IPS DF 4.7 (cell line): ENCODE results near the gene FLAD1.

Experiments
- DNase-seq: peaks from one replicate; pipeline ENCODE4 v3.0.0-alpha.2; 2013; ENCODE audit warnings: low spot score; ENCODE audit errors: extremely low read depth

The FLAD1 gene

DNA sequence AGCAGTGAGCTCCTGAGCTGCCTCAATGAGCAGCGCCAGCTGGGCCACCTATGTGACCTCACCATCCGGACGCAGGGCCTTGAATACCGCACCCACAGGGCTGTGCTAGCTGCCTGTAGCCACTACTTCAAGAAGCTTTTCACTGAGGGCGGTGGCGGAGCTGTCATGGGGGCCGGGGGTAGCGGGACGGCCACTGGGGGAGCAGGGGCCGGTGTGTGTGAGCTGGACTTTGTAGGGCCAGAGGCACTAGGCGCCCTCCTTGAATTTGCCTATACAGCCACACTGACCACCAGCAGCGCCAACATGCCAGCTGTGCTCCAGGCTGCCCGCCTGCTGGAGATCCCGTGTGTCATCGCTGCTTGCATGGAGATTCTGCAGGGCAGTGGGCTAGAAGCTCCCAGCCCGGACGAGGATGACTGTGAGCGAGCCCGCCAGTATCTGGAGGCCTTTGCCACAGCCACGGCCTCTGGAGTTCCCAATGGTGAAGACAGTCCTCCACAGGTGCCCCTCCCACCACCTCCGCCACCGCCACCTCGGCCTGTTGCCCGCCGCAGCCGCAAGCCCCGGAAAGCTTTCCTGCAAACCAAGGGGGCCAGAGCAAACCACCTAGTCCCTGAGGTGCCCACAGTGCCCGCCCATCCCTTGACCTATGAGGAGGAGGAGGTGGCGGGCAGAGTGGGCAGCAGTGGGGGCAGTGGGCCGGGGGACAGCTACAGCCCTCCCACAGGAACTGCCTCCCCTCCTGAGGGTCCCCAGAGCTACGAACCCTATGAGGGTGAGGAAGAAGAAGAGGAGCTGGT lies 31.8 kb downstream of the FLAD1 start:
- no peak for DNase-seq

DNA sequence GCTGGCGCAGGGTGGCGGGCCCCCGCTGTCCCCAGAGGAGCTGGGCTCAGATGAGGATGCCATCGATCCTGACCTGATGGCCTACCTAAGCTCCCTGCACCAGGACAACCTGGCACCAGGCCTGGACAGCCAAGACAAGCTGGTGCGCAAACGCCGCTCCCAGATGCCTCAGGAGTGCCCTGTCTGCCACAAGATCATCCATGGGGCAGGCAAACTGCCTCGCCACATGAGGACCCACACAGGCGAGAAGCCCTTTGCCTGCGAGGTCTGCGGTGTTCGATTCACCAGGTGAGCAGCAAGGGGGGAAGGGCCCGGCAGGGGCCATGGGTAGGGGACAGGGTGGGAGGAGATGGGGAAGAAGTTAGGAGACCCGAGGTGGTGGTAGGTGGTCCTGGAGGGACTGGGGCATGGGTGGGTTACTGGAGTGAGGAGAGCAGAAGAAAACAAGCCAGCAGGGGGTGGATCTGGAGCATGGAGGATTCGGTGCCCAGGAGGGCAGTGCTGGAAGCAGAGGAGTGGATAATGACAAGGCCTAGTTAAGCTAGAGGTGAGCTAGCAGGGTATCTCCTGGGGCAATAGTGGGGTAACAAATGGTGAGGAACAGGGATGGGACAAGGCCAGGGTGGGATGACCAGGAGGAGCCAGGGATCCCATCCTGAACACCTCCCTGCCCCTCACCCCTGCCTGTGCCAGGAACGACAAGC lies 32.5 kb downstream of the FLAD1 start:
- no peak for DNase-seq

DNA sequence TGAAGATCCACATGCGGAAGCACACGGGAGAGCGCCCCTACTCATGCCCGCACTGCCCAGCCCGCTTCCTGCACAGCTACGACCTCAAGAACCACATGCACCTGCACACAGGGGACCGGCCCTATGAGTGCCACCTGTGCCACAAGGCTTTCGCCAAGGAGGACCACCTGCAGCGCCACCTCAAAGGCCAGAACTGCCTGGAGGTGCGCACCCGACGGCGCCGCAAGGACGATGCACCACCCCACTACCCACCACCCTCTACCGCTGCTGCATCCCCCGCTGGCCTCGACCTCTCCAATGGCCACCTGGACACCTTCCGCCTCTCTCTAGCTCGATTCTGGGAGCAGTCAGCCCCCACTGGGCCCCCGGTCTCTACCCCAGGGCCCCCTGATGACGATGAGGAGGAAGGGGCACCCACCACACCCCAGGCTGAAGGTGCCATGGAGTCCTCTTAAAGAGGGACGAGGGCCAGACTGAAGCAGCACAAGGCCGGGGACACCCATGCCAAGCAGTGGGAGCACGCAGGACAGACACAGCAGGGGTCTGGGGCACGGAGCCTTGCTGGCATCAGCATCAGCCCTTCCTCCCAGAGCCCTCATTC lies 33.2 kb downstream of the FLAD1 start:
- no peak for DNase-seq

DNA sequence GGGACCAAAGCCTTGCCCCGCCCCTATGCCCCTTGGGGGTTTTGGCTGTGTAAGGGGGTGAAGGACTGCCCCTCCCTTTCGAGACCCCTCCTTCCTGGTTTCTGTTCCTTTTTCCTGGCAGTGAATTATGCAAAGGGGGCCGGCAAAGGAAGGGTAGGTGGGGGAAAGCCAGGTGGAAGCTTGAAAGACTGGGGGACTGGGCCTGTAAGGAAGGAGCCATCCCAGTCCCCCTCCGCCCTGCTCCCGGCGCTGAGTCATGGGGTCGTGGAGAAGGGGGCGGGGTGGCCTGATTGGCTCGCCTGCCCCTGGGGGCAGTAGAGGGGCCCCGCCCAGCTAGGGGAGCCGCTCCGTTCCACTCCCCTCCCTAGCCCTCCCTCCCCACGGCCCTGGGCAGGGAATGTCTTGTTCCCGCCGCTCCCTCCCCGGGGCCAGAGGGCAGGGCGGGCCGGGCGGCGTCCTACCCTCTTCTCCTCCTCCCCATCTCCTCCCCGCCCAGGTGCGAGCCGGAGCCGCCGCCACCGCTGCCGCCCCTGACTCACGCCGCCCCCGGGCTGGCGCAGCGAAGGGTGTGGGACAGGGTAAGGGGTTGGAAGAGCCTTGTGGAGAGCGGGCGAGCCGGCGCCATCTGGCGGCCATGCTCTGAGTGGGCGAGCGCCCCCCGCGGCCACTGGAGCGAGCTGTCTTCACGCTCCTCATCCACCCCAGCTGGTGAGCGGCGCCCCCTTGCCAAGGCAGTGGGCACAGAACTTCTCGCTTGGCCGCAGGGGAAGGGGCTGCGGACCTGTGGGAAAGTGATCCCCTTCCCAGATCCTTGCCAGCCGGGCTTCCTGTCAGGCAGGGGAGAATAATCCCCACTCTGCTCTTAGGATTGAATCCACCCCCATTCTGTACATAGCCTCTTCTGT lies 34.1 kb downstream of the FLAD1 start:
- DNase-seq, result no peak

DNA sequence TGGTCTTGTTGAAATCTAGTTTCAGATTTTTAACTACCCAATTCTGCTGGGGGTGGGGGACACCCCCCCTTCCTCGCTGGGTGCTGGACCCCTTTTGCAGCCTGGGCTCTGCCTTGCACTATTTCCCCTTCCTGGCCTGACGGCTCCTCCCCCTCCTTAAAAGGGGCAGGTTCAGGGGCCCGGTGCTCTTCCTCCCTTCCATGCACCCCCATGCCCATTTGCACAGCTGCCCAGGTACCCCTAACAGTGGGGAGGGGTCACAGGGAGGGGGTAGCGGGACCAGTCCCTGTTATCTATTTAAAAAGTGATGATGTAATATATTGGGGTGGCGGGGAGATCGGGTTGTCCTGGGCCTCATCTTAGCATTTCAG lies 34.8 kb downstream of the FLAD1 start:
- DNase-seq, result no peak

DNA sequence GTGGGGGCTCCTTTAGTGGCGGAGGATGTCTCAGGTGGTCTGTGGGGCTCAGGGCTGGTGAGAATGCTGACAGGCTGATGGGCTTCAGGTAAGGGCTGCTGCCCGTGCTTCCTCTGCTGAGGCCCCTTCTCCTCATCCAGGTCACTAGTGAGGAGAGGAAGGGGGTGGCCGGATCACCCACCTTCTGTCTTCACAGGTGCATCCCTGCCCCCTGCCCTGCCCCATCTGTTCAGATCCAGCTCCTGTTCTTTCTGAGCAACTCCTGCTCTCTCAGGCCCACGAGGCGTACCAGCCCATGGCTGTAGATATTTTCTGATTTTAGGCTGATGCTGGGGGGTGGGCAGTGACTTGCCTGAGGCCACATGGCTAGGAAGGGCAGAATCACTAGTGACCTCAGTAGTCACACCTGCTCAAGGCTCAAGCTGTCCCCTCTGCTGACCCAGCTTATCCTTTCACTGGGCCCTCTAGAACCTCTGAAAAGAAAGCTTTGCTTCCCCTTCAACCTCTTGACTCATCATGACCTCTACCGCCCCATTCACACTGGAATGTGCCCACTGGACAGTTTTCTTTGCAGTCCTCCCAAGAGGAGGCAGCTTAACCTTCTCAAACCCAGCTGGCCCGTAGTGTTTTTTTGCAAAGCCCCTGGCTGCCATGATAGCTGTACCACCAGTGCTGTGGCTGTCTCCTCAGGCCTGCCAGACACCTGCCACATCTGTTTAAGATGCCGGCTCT lies 35.6 kb downstream of the FLAD1 start:
- no peak for DNase-seq

DNA sequence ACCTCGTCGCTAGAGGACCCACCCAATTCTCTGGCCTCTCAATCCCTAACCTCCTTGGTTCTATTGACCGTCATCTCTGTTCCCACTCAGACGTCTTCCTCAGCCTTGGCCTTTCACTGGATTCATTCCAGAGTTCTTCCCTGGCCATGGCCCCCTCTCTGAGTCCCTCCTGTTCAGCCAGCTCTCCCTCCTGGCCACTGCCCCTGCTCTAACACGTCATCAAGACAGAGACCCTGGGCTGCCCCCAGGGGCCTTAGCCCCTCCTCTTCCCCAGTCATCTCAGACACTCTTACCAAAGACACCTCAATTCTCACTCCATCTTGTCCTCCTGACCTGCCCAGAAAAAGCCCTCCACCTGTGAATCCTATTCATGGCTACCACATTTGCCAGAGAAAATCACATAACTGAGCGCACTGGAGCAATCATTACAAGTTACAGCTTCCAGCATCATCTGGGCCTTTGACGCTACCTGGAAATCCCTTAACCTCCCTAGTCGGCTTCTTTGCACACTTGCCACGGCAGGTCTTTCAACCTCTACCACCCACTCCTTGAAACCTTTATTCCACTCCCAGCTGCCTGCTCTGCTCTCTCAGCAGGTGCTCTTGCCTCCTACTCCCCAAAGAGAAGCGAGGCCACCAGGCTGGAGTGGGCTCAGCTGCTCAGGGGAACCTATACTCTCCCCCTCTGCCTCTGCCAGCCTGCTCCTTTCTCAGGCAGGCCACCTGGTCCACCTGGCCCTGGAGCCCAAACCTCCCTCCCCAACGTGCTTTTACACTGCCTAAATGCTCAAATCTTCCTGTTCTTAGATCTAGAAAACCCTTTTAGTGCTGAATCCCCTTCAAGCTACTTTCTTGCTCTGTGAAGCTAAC lies 36.5 kb downstream of the FLAD1 start:
- no peak for DNase-seq

DNA sequence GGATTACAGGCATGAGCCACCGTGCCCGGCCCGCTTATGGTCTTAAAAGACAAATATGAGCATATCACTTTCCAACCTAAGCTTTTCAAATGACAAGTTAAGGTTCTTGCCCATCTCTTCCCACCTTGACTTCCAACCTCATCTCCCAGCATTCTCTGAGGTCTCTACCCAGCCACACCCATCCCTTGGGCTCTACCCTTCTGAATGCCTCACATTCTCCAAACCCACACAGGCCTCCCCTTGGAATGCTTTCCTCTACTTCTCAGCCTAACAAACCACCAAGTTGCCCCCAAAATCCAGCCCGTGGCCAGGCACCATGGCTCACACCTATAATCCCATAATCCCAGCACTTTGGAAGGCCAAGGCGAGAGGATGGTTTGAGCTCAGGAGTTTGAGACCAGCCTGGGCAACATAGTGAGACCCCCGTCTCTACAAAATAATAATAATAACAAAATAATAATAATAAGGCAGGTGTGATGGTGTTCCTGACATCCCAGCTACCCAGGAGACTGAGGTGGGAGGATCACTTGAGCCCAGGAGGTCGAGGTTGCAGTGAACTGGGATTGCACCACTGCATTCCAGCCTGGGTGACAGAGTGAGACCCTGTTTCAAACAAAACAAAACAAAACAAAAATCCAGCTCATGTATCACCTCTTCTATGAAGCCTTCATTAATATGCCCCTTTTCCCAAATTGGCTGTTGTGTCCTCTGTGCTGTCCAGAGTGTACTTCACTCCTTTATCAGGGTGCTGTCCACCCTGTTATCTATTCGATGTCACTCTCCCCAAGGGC lies 39.2 kb downstream of the FLAD1 start:
- no peak for DNase-seq

DNA sequence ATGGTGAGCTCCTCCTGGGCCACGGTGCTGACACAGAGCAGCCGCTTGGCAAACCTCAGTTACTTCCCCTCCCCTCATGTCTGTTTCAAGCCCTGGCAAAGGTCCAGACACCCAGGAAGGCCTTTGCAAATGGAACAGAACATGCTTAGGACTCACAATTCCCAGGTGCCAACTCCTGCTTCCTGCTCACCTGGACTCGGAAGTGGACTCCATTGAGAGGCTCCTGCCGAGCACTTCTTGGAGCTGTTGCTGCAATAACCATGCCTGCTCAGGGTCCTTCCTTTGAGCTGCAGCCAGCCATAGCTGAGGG lies 39.7 kb downstream of the FLAD1 start:
- no peak for DNase-seq

DNA sequence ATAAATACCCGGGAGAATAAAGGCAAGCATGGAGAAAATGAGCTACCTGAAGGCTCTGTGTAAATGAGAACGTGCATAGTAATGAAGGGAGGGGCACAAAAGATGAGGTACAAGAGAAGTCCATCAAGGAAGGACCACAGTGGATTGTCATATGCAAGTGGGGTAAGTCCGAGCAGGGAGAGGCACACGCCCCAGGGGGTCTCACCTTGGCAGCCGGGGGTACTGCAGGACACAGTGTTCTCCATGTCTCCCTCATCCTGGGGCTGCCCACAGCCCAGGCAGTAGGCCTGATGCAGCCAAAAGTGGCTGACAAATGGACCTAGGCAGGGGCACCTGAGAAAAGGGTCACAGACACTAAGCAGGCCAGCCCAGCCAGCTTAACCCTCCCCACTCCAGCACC lies 40.5 kb downstream of the FLAD1 start:
- no peak for DNase-seq

DNA sequence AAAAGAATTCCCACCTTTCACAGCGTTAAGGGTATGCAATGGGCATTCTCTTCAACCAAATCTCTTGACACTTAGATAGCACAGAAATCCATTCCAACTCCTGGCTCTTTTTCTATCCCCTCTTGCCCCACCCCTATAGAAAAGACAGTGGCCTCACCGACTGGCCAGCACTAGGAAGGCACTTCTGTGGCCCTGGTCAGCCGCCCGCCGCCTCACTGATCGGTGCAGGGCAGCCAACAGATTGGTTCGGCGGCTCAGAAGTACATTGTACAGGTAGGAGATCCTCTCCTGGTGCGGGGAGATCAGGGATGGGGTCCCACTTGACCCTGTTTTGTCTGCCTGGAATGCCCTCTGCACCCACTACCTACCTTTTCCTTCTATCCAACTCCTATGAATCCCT lies 41.2 kb downstream of the FLAD1 start:
- no peak for DNase-seq

DNA sequence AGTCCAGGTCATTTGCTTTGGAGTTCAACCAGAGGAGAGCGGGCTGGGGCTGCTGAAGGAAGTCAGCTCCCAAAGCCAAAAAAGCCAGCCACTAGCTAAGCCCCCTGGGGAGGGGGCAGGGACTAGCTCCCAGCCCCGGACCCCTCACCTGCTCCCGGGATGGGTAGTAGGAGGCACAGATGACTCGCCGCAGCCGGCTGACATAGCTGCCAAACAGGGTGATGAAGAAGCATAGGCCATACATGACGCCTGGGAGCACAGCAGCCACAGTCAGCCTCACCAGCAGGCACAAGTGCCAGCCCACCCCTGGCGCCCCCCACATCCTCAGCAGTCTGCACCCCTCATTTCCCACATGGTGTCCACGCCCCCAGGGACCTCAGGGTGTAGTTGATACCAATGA lies 43.0 kb downstream of the FLAD1 start:
- DNase-seq, result no peak

DNA sequence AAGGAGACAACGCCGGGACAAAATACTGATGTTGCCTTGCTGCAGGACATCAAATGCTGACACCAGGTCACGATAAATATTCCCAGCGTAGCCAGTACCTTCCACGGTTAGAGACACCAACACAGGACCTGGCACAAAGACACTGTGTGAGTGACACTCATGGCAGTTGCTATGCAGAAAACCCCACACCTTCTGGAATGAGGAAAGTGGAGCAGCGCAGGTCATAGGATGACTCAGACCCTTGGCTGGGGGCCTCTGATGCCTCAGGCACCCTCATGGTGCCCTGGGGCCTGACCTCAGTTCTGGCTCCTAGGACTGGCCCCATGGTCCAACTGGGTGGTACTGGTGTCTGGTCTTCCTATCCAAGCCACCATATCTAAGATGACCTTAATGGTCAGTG lies 43.4 kb downstream of the FLAD1 start:
- DNase-seq, result no peak

DNA sequence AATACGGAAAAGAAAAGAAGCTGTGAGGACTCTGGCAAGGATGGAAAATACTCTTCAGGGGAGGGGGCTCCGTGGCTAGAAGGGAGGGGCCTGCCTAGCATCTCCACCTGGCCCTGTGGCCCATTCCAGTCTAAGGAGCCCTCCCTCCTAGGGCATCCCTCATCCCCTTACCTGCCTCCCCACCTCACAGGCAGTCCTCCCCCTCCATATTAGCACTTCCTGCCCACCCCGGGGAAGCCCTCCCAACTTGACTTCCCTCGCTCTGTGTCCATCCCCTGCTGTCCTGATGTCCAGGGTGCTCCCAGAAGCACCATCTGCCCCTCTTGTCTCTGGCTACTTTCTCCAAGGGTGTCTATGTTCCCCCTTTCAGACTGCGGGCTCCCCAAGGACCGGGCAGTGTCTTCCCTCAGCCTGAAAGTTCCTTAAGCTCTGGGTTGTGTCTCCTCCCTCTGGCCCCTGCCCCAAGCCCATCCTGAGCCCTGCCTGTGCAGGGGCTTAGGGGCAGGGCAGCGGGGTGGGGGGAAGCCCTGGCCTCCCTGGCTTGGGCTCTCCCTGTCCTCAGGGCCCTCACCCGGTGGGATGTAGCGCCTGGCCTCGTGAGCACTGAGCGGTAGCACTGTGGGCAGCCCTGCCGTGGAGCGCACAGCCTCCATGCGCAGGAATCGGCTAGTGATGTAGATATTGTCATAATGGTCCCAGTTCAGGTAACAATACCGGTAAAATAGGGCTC lies 46.5 kb downstream of the FLAD1 start:
- DNase-seq, result no peak

DNA sequence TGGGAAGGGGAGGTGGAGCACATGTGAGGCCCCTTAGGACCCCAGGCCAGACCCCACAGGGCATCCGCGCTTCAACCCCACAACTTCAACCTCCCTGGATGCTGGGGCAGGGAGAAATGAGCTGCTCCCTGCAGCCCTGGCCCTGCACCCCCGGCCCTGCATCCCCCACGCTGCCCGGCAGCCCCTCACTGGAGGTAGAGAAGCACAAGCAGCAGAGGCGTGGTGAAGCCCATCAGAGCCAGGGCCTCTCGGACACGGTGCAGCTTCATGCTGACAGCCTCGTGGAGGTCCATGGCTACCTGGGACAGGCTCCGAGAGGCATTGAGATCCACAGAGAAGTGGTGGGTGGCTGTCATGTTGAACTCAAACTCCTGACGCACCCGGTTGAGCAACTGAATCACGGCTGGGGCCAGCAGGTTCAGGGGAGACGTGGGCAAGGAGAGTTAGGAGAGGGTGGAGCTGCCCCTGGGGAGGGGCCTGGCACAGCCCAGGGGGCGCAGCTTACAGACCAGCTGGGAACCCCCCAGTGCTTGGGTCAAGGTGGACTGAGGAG lies 47.2 kb downstream of the FLAD1 start:
- DNase-seq, result no peak

DNA sequence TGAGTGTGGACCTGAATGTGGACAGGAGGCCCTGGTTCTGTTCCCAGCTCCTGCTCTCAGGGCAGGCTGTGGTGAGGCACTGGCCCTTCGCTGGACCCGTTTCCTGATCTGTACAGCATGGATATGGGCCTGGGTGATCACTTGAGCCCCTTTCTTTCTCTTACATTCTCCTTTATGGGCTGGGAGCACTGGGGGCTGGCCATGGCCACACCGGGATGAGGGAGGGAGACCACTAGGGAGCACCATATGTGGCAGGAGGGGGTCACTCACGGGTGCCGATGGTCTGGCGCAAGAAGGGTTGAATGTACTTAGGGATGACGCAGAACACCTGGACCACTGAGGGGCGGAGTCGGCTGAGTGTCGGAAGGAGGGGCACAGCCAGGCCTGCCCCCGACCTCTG lies 47.8 kb downstream of the FLAD1 start:
- no peak for DNase-seq

DNA sequence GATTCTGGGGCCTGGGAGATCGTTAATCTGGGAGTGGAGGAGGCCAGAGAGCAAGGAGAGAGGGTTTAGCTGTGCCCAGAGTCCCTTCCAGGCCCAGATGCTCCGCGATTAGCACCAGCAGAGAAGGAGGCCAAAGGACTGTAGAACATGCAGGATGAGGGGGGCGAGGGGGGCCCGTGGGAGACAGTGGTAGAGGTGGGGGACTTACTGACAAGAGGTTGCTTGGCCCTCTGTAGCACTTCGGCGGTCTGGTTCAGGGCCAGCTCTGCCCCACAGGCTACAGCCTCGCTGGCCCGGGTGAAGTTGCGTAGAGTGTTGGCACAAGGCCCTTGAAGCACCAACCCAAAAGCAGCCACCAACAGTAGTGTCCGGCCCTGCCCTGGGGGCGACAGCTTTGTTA lies 49.7 kb downstream of the FLAD1 start:
- DNase-seq, result no peak

DNA sequence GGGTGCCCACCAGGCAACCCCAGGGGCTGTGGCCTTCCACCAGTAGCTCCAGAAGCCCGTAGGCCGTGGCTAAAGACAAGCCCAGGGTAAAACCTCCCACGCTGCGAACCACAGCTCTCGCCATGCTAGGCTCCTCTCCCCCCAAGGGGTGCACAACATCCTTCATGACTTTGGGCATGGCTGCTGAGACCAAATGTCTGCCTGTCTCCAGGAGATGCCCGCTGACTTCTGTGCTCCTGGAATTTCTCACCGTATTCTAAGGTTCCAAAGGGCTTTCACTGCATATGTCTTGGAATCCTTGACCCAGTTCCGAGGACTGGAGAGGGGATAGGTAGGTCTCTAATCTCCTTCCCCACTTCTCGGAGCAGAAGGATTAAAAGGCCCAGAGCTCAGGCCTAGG lies 50.4 kb downstream of the FLAD1 start, which contains the start of the genes DCST1 and DCST2:
DCST1 (plus strand) TSS at position 301 of the 400 bp plus-strand sequence. CDS start 213 bp downstream, outside the sequence.
DCST2 (minus strand) TSS at position 258 of the 400 bp plus-strand sequence; CDS start at position 178, 80 bp downstream.
- no peak for DNase-seq
